Kidney (tissue), 14 donors: ENCODE data around the gene IZUMO1R. TPM values are rescaled to one million over a fixed set of nuclear protein-coding genes. Genes with fewer than 3 reads are reported as not detected.

Source experiments
- DNase-seq, 5 donors: peaks; one replicate each; pipeline ENCODE4 v3.0.0-alpha.2; 2013 to 2020
- FAIRE-seq: peaks from 2 replicates; lab custom pipeline; 2012; peaks lifted over from hg19 to GRCh38; lab: Jason Lieb, UNC
- H3K27ac ChIP-seq, 2 donors: one replicate each; pipeline ENCODE4 v1.7.0; 2013; ENCODE audit warnings: low read depth in 2 of 2, low read length in 2 of 2, inconsistent platforms in 1 of 2
- H3K27me3 ChIP-seq: one replicate; pipeline ENCODE4 v1.7.1; 2013; ENCODE audit warnings: low read length, inconsistent platforms; ENCODE audit not compliant: control insufficient read depth, insufficient read depth
- H3K36me3 ChIP-seq, 3 donors: one replicate each; pipeline versions ENCODE4 v1.7.0 to v1.7.1; 2013; ENCODE audit warnings: low read length in 3 of 3, control low read depth in 1 of 3, inconsistent platforms in 1 of 3; ENCODE audit not compliant: insufficient read depth in 3 of 3, control insufficient read depth in 2 of 3
- H3K4me1 ChIP-seq, 3 donors: one replicate each; pipeline versions ENCODE4 v1.7.0 to v1.7.1; 2013; ENCODE audit warnings: low read length in 3 of 3, inconsistent platforms in 1 of 3, low read depth in 1 of 3; ENCODE audit not compliant: control insufficient read depth in 2 of 3, insufficient read depth in 2 of 3
- H3K4me3 ChIP-seq, 3 donors: one replicate each; pipeline versions ENCODE4 v1.7.0 to v1.8.1; 2013; ENCODE audit warnings: low read length in 3 of 3, control low read depth in 1 of 3, inconsistent platforms in 1 of 3
- H3K9ac ChIP-seq, 3 donors: one replicate each; pipeline versions ENCODE4 v1.7.0 to v1.7.1; 2013; ENCODE audit warnings: low read length in 3 of 3, control low read depth in 1 of 3, inconsistent platforms in 1 of 3
- H3K9me3 ChIP-seq, 3 donors: one replicate each; pipeline versions ENCODE4 v1.7.0 to v1.7.1; 2013; ENCODE audit warnings: low read length in 3 of 3, control low read depth in 1 of 3, inconsistent platforms in 1 of 3; ENCODE audit not compliant: control insufficient read depth in 2 of 3, insufficient read depth in 1 of 3
- CTCF ChIP-seq: IDR thresholded peaks from 3 replicates; pipeline ENCODE4 v1.5.1; 2012; ENCODE audit warnings: mild to moderate bottlenecking, moderate library complexity, borderline replicate concordance; ENCODE audit not compliant: insufficient read depth; ENCODE audit errors: extremely low read depth
- intact Hi-C: fragments of 100-400 bp; cut with DNase I; formaldehyde crosslinking; loops from one replicate; pipeline ENCODE4 v1.11.1; 2022
- polyA plus RNA-seq: library from polyadenylated mRNA; stranded (reverse); fragments of 350-450 nt; fragmentation: Illumina TruSeq; extraction: RNeasy Lipid Tissue Mini Kit (QIAGEN cat#74804); gene quantifications from one replicate; pipeline ENCODE4 v1.2.3, GENCODE V29; 2014; ENCODE audit warnings: low read depth, low replicate concordance; ENCODE audit not compliant: insufficient read depth
- total RNA-seq: library from RNA; stranded (reverse); fragmentation: NEBNext Ultra II Directional; extraction: Animal tissue kit (Norgen Biotek cat#: 25700); gene quantifications from one replicate; pipeline ENCODE4 v1.2.1, GENCODE V29; 2021
- donor health status: control.
- donor health status: control.
- donor health status: control.
- donor health status: control.
- donor health status: control.
- donor health status: DM: yes; HTN: yes; CAD: no.
- donor health status: Normal renal cell carcinoma (clear cell type).

IZUMO1R gene
- total and polyA plus RNA-seq, 2 donors from 2014 or later, result not detected

- no peak for DNase-seq
- Histone ChIP-seq H3K9ac (no peak overlapping the region), H3K4me1 (no peaks in the 10 kb centered on the region), H3K27me3 (no peaks in the 10 kb centered on the region), H3K36me3 (no peaks in the 10 kb centered on the region), H3K27ac (no peak overlapping the region), H3K4me3 (no peak overlapping the region), H3K9me3 (no peaks in the 10 kb centered on the region)
- no peak for FAIRE-seq
- intact Hi-C loops, result no loop called here
- no peak for TF ChIP-seq CTCF
Measured at GRCh38 chr11:94309757-94310156, 5.4 kb downstream of the IZUMO1R start.

GRCh38 chr11:94310191-94310875 lies 6.0 kb downstream of the IZUMO1R start:
- TF ChIP-seq CTCF, result no peak
- Histone ChIP-seq H3K4me3 (no peak overlapping the region), H3K9ac (no peak overlapping the region), H3K4me1 (no peaks in the 10 kb centered on the region), H3K27me3 (no peaks in the 10 kb centered on the region), H3K9me3 (no peaks in the 10 kb centered on the region), H3K27ac (no peak overlapping the region), H3K36me3 (no peaks in the 10 kb centered on the region)
- DNase-seq (peak in 2 of 5 donors; percentile 7 to 19), FAIRE-seq (no peak)
- intact Hi-C loops, result no loop called here

DNA sequence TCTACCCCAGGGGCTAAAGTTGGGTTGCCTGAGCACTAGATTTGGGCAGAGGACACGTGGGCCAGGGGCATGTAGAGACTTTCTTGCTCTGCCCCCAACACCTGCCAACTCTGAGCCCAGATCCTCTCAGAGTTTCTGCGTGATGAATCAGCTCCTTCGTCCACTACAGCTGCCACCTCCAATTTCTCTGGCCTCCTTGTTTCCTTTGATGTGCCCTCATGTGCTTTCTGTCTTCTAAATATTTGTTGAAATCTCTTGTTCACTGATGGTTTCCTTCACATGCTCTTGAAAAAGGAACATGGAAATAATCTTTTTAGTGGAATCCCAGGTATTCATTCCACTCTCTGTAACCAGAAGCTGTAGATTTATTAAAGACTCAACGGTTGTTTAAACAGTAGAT lies 8.0 kb downstream of the IZUMO1R start:
- Histone ChIP-seq H3K36me3 (no peaks in the 10 kb centered on the region), H3K27me3 (no peaks in the 10 kb centered on the region), H3K4me1 (no peaks in the 10 kb centered on the region), H3K9me3 (no peaks in the 10 kb centered on the region), H3K4me3 (no peak overlapping the region), H3K9ac (no peak overlapping the region), H3K27ac (no peak overlapping the region)
- intact Hi-C loops, result no loop called here
- FAIRE-seq, result no peak
- no peak for DNase-seq
- no peak for TF ChIP-seq CTCF

DNA sequence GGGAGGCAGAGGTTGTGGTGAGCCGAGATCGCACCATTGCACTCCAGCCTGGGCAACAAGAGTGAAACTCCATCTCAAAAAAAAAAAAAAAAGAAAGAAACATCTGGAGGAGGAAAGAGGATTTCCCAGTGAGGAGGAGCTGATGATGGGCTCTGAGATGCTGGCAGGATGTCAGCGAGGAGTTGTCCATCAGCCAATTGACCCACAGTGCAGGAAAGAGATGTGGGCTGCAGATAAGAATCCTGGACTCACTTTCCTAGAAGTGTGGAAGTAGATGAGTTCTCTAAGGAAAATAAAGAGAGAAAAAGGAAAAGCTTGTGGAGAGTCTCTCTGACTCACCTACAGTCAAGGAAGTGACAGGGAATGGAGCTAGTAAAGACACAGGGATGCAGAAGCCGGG lies 9.7 kb downstream of the IZUMO1R start:
- TF ChIP-seq CTCF, result no peak
- Histone ChIP-seq H3K9me3 (no peaks in the 10 kb centered on the region), H3K36me3 (no peaks in the 10 kb centered on the region), H3K27ac (no peak overlapping the region), H3K27me3 (no peaks in the 10 kb centered on the region), H3K9ac (no peak overlapping the region), H3K4me1 (no peaks in the 10 kb centered on the region), H3K4me3 (no peak overlapping the region)
- DNase-seq (no peak), FAIRE-seq (no peak)
- intact Hi-C loops, result no loop called here
